Measurements from ENCODE around the gene GIT1. TPM values are rescaled to one million over a fixed set of nuclear protein-coding genes. Genes with fewer than 3 reads are reported as not detected.

Gene GIT1
- total and polyA plus RNA-seq, 4 donors, result 8.1 to 47.0 (median 33.0) TPM

DNA sequence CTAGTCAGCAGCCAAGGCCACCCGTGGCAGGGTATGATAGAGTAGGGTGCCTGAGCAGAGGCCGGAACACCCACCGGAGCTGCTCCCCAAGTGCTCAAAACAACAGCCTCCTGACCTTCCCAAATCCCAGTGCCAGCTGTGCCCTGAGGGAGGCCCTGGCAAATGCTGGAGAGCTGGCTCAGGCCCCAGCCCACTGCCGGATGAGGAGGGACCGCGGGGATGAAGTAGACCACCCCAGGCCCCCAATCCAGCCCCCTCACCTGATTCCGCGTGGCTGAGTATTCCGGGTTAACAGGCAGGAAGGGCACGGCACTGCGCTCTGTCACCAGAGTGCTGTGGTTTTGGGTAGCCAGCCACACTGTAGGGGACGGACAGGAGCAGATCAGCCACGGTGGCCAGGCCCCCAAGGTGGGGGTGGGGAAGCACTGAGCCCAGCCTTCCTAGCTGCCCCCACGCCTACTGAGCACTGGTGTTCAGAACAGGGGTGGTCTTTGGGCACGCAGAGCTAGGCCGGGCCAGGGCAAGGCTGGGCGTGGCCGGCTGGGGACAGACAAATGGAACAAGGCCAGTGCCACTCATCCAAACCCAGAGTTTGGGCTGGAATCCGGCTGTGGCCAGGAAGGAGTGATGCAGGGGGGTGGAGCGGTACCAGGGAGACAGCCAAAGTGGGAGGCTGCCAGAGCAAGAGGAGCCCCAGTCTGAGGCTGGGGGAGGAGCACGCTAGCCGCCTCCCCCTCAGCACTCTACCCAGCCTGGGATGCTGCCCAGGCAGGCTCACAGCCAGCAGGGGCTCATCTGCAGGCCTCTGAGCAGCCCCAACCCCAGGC, 11.8 kb downstream of the GIT1 start:
- DNase-seq (peak; percentile 70 to 77), ATAC-seq (ENCODE audit: low FRiP score) (peak; percentile 13)
- H3K27ac ChIP-seq (ENCODE audit: low read depth in 1 of 2, low read length in 2 of 2), result no peak overlapping the region
- no peak overlapping the region for H3K4me3 ChIP-seq (ENCODE audit: low read length in 2 of 2)
- no peaks in the 10 kb centered on the region for H3K4me1 ChIP-seq (ENCODE audit: control insufficient read depth in 1 of 2, insufficient read depth in 2 of 2, low read length in 2 of 2)
- H3K9me3 ChIP-seq (ENCODE audit: control insufficient read depth, low read length), result no peaks in the 10 kb centered on the region
- 41 to 47% methylated on average over 22 of the region's 22 CpGs for WGBS, 2 donors
- H3K27me3 ChIP-seq (ENCODE audit: control insufficient read depth in 1 of 2, insufficient read depth in 2 of 2, low read length in 1 of 2), result no peaks in the 10 kb centered on the region
- no peaks in the 10 kb centered on the region for H3K36me3 ChIP-seq (ENCODE audit: control insufficient read depth in 1 of 2, insufficient read depth in 2 of 2, low read length in 1 of 2)
- intact Hi-C loops (cut with DNase I), result no loop called here

DNA sequence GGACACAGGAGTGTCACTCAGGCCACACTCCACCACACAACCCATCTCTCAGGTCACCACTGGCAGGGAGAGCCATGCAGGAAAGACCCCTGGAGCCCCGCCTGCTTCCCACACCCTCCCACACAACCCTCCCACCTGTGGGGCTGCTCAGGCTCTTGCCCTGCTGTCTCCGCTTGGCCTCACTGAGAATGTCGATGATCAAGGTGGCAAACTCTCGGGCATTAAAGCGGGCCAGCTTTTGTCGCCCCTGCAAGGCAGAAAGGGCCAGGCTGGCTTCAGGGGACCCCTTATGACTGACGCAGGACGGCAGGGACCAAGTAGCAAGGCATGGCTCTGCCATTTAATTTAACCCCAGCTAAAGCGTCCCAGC, 12.5 kb downstream of the GIT1 start:
- intact Hi-C loops (cut with DNase I), result no loop called here
- Histone ChIP-seq H3K4me1 (ENCODE audit: control insufficient read depth in 1 of 2, insufficient read depth in 2 of 2, low read length in 2 of 2) (no peaks in the 10 kb centered on the region), H3K9me3 (ENCODE audit: control insufficient read depth, low read length) (no peaks in the 10 kb centered on the region), H3K36me3 (ENCODE audit: control insufficient read depth in 1 of 2, insufficient read depth in 2 of 2, low read length in 1 of 2) (no peaks in the 10 kb centered on the region), H3K4me3 (ENCODE audit: low read length in 2 of 2) (no peak overlapping the region), H3K27ac (ENCODE audit: low read depth in 1 of 2, low read length in 2 of 2) (no peak overlapping the region), H3K27me3 (ENCODE audit: control insufficient read depth in 1 of 2, insufficient read depth in 2 of 2, low read length in 1 of 2) (no peaks in the 10 kb centered on the region)
- DNase-seq (no peak), ATAC-seq (ENCODE audit: low FRiP score) (no peak)
- WGBS, 2 donors, result 91 to 95% methylated on average over 9 of the region's 9 CpGs

- no peaks in the 10 kb centered on the region for H3K4me1 ChIP-seq (ENCODE audit: control insufficient read depth in 1 of 2, insufficient read depth in 2 of 2, low read length in 2 of 2)
- no peaks in the 10 kb centered on the region for H3K36me3 ChIP-seq (ENCODE audit: control insufficient read depth in 1 of 2, insufficient read depth in 2 of 2, low read length in 1 of 2)
- intact Hi-C loops (cut with DNase I), result no loop called here
Measured at GRCh38 chr17:29576214-29577000, 13.0 kb downstream of the GIT1 start.

DNA sequence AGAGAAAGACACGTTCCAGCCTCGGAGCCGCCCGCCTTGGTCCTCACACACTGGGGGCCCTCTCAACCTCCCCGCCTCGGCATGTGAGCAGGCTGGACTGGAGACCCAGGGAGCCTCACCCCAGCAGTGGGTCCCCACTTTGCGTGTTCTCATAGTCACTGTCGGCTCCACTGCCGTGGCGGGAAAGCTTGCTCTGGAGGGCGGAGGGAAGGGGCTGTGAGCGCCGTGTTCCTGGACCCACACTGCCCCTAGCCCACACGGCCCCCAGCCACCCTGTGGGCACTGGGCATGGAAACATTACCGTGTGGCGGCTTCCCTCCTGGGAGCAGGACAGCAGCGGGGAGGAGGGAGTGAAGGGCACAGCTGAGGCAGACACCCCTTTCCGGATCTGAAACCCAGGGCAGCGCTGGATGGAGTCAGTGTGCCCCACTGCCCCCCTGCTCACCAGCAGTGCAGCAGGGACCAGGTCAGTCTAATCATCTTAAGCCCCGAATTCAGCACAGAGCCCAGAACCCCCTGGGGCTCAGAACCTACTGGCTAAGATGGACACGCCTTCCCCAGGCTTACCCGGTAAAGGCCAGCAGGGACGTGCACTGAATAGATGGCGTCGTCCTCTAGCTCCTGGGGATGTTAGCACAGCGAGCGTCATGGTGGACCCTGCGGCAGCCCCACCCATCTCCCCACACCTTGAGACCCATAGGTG, 13.8 kb downstream of the GIT1 start:
- Histone ChIP-seq H3K36me3 (ENCODE audit: control insufficient read depth in 1 of 2, insufficient read depth in 2 of 2, low read length in 1 of 2) (no peaks in the 10 kb centered on the region), H3K9me3 (ENCODE audit: control insufficient read depth, low read length) (no peaks in the 10 kb centered on the region), H3K27me3 (ENCODE audit: control insufficient read depth in 1 of 2, insufficient read depth in 2 of 2, low read length in 1 of 2) (no peaks in the 10 kb centered on the region), H3K4me3 (ENCODE audit: low read length in 2 of 2) (no peak overlapping the region), H3K27ac (ENCODE audit: low read depth in 1 of 2, low read length in 2 of 2) (no peak overlapping the region), H3K4me1 (ENCODE audit: control insufficient read depth in 1 of 2, insufficient read depth in 2 of 2, low read length in 2 of 2) (no peaks in the 10 kb centered on the region)
- DNase-seq (peak; percentile 46 to 70), ATAC-seq (ENCODE audit: low FRiP score) (no peak)
- WGBS, 2 donors, result 82 to 85% methylated on average over 28 of the region's 28 CpGs
- intact Hi-C loops (cut with DNase I), result no loop called here

More at GRCh38 chr17:29576214-29577000, 13.0 kb downstream of the GIT1 start:
- DNase-seq (peak in 1 of 2 donors; percentile 45), ATAC-seq (ENCODE audit: low FRiP score) (no peak)
- no peak overlapping the region for H3K4me3 ChIP-seq (ENCODE audit: low read length in 2 of 2)
- H3K27ac ChIP-seq (ENCODE audit: low read depth in 1 of 2, low read length in 2 of 2), result no peak overlapping the region
- H3K27me3 ChIP-seq (ENCODE audit: control insufficient read depth in 1 of 2, insufficient read depth in 2 of 2, low read length in 1 of 2), result no peaks in the 10 kb centered on the region
- 91 to 94% methylated on average over 37 of the region's 37 CpGs for WGBS, 2 donors
- no peaks in the 10 kb centered on the region for H3K9me3 ChIP-seq (ENCODE audit: control insufficient read depth, low read length)

GRCh38 chr17:29574732-29575510, 14.5 kb downstream of the GIT1 start:
- peak; percentile 21 to 69 for DNase-seq
- Histone ChIP-seq H3K4me1 (ENCODE audit: control insufficient read depth in 1 of 2, insufficient read depth in 2 of 2, low read length in 2 of 2) (no peaks in the 10 kb centered on the region), H3K4me3 (ENCODE audit: low read length in 2 of 2) (no peak overlapping the region), H3K27me3 (ENCODE audit: control insufficient read depth in 1 of 2, insufficient read depth in 2 of 2, low read length in 1 of 2) (no peaks in the 10 kb centered on the region), H3K27ac (ENCODE audit: low read depth in 1 of 2, low read length in 2 of 2) (no peak overlapping the region), H3K9me3 (ENCODE audit: control insufficient read depth, low read length) (no peaks in the 10 kb centered on the region), H3K36me3 (ENCODE audit: control insufficient read depth in 1 of 2, insufficient read depth in 2 of 2, low read length in 1 of 2) (no peaks in the 10 kb centered on the region)
- no peak for ATAC-seq (ENCODE audit: low FRiP score)
- intact Hi-C loops (cut with DNase I), result no loop called here
- WGBS, 2 donors, result 84 to 86% methylated on average over 17 of the region's 17 CpGs

DNA sequence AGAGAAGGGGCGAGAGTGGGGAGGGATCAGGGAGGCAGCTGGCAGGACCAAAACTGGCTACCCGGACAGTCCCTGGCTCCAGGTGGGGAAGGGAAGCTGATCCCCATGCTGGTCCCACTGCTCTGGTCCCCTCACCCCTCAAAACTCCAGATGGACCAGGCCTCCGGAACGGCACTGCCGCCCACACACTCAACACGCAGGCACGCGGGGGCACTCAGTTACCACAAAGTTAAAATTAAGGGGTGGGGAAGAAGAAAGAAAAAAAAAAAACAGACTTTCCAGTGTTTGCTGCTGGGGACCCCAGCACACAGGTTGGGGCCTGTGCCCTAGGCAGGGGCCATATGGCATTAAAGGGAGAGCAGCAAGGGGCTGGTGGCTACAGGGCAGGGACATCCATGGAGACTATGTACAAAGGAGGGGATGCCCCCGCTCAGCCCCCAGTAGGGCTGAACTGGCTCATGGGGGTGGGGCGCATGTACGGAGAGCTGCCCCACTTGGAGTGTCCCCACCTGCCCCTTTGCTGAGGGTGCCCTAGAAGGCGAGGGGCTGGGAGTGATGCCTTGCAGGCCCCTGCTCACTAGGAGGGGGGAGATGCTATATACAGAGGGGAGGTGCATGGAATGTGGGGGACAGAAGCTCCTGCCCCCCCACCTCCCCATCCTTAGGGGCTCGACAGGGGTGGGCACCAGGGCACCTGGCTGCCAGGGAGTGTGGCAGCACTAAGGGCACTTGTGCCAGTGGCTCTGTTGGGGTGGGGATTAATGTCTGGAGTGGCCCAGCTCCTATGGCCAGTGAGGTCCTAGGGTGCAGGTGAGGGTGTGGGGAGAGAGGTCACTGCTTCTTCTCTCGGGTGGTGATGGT, 15.3 kb downstream of the GIT1 start:
- Histone ChIP-seq H3K36me3 (ENCODE audit: control insufficient read depth in 1 of 2, insufficient read depth in 2 of 2, low read length in 1 of 2) (no peaks in the 10 kb centered on the region), H3K27me3 (ENCODE audit: control insufficient read depth in 1 of 2, insufficient read depth in 2 of 2, low read length in 1 of 2) (no peaks in the 10 kb centered on the region), H3K4me3 (ENCODE audit: low read length in 2 of 2) (no peak overlapping the region), H3K27ac (ENCODE audit: low read depth in 1 of 2, low read length in 2 of 2) (no peak overlapping the region), H3K9me3 (ENCODE audit: control insufficient read depth, low read length) (no peaks in the 10 kb centered on the region), H3K4me1 (ENCODE audit: control insufficient read depth in 1 of 2, insufficient read depth in 2 of 2, low read length in 2 of 2) (no peaks in the 10 kb centered on the region)
- ATAC-seq (ENCODE audit: low FRiP score) (no peak), DNase-seq (peak; percentile 43 to 68)
- intact Hi-C loops (cut with DNase I), result no loop called here
- WGBS, 2 donors, result 81 to 82% methylated on average over 14 of the region's 14 CpGs

GRCh38 chr17:29573558-29573869, 15.9 kb downstream of the GIT1 start:
- no peak overlapping the region for H3K4me3 ChIP-seq (ENCODE audit: low read length in 2 of 2)
- no peak overlapping the region for H3K27ac ChIP-seq (ENCODE audit: low read depth in 1 of 2, low read length in 2 of 2)
- no peaks in the 10 kb centered on the region for H3K36me3 ChIP-seq (ENCODE audit: control insufficient read depth in 1 of 2, insufficient read depth in 2 of 2, low read length in 1 of 2)
- H3K9me3 ChIP-seq (ENCODE audit: control insufficient read depth, low read length), result no peaks in the 10 kb centered on the region
- H3K27me3 ChIP-seq (ENCODE audit: control insufficient read depth in 1 of 2, insufficient read depth in 2 of 2, low read length in 1 of 2), result no peaks in the 10 kb centered on the region
- WGBS, 2 donors, result 81 to 86% methylated on average over 6 of the region's 6 CpGs
- ATAC-seq (ENCODE audit: low FRiP score) (no peak), DNase-seq (peak in 1 of 2 donors; percentile 39)
- intact Hi-C loops (cut with DNase I), result no loop called here
- H3K4me1 ChIP-seq (ENCODE audit: control insufficient read depth in 1 of 2, insufficient read depth in 2 of 2, low read length in 2 of 2), result no peaks in the 10 kb centered on the region

Data from aorta (tissue), 5 donors.